8988T (cell line): ENCODE data around the gene PPY.
A peak's percentile ranks its signal among the peaks of the same experiment; 100 is the strongest.
"Not testable (repeated sequence)": the region's sequence is repeated elsewhere in the genome, so short reads cannot be mapped to it uniquely, and the experiment has no call there.

Experiments used
- DNase-seq: peaks from one replicate; pipeline ENCODE4 v3.0.0; 2011

The PPY gene

DNA sequence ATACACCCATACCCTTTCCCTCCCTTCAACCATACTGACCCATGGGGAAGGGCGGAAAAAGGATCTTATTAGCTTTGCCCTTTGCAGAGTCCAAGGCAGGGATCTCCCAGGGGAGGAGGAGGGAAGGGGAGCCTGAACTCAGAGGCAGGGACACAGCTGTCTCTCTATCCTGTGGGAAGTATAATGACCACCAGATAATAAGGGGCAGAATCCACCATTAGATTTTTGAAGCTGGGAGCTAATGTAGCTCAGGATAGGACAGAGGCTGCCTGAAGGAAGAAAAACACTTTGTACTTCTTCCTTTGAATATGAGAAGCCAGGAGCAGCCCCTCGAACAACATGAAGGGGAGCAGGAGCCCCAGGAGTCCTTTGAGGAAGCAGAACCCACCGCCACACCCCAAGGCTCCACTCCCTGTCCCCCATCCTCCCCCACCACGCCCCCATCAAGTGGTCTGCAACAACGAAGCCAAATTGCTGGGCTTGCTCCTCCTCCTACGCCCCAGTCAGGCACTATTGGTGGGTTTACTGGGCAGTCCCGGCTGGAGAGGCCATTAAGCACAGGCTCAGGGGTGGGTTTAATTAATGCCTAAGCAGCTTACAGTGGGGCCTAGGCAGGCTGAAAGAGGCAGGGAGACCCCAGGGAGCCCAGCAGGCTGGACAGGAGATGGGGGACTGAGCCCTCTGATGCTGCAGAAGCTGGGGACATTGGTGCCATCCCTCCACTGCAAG is 40.3 kb downstream of the PPY start:
- DNase-seq, result no peak

- DNase-seq, result no peak
Measured at GRCh38 chr17:43900858-43901754, 41.2 kb downstream of the PPY start.

DNA sequence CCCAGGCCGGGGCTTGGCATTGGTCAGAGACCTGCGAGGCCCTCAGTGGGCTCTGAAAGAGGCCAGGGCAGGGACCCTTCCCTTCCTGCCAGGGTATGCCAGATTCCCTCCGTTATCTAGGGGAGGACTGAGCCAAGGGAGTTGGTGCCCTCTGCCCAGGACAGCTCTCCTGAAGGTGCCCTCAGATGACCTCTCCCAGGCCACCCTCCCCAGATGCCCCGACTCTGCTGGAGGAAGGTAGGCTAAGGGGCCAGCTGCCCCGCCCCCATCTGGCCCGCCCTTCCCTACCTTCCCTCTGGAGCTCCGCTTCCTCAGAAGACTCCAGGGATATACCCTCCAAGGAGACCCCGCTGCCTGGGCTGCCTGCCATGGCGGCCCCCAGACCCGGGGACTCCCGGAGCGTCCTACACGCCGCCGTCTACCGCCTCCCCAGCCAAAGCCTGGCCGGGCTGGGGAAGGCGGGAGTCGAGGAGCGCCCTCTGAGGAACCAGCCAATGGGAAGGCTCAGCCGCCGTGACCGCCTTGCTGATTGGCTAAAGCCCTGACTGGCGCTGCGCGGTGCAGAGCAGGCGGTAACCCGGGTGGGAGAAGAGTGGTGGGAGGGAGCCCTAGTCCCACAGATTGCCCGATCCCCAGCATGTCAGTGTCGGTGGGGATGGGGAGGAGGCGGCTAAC is 42.0 kb downstream of the PPY start:
- DNase-seq, result peak; percentile 82

DNA sequence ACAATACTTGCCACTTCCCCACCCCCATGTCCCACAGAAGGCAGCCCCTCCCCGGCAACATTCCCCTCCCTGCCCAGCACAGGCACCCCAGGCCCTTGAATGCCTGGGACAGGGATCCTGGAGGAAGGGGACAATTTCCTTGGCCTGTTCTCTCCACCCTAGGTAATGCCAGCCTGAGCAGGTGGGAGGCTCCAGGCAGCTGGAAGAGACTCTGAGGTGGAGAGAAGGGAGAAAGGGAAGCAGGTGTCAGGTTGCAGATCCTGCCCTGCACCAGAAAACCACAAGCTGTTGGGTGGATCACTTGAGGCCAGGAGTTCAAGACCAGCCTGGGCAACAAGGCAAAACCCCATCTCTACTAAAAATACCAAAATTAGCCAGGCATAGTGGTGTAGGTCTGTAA is 43.8 kb downstream of the PPY start:
- DNase-seq, result no peak

- no peak for DNase-seq
Measured at GRCh38 chr17:43897831-43898230, 44.4 kb downstream of the PPY start.

- not testable (repeated sequence) for DNase-seq
Measured at GRCh38 chr17:43894494-43894893, 47.8 kb downstream of the PPY start.

DNA sequence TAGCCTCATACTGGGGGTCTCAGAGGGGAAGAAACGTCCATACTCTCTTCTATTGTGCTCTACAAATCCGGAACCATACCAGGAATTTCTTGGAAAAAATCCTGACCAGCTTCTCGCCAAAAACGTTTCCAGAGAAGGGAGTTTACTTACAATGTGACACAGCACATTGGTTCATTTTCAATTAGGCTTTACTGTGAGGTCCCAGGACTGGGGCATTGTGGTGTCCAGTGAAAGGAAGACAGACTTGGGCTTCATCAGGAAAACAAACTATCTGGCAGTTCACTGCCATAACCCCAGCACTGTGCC is 49.7 kb downstream of the PPY start:
- no peak for DNase-seq

DNA sequence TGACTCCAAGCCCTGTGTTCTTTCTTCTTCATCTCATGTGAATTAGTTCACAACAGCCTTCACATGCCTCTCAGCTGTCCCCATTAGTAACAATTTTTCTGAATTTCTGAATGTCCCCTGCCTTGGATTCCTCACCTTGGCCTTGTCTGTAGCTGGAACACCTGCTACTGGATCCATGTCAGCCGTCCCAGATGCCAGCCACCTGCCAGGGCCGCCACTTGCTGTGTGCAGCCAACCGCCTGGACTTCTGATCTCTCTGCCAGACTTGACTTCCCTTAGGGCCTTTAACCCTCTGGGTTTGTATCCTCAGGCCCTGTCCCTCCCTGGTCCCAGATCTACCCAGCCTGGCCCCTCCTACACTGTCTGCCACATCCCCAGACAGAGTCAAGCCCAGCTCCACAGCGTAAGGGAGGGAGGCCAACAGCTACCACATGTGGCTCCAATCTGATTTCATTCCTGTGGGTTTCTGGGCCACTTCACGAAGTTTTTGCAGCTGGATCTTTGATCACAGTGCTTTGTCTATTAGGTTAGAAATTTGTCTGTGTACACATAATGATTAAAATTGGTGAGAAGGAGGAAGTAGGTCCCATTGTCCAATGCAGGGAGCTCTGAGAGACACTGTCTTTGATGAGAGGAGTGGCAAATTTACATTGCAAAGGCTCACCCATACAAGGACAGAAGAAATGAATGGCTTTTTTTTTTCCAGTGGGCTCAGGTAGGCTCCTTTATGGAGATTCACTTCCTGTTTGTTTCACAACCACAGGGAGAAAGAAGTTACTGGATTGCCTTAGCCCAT is 50.2 kb downstream of the PPY start:
- DNase-seq, result no peak
